ENCODE results near the gene GM2A.

DNA sequence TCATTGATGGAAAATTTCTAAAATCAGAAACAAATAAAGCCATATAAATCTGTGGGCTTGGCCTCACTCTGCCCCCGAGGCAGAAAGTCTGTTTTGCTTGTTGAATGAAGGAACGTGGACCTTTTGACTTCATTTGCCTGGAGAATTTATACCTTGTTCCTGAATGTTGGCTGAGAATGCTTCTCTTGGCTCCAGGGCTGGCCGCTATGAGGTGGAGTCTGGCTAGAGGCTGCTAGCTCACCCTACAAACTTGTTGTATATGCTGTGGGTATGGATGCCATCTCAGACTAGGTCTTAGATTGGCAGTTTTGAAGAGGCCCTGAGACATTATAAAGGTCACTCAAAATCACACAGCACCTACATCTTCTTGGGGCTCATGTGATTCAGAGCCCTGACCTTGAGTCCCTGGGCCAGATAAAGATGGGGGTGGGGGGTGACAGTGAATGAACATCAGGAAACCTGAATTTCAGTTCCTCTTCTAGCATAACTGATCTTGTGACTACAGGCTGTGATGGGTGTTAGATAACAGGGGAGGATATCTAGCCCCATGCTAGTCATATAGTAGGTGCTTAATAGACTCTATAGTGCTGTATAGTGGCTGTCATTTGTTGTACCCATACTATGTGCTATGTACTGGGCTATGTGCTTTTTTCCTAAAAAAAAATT lies 2.8 kb downstream of the GM2A start:
- TF ChIP-seq, protein P1, sequence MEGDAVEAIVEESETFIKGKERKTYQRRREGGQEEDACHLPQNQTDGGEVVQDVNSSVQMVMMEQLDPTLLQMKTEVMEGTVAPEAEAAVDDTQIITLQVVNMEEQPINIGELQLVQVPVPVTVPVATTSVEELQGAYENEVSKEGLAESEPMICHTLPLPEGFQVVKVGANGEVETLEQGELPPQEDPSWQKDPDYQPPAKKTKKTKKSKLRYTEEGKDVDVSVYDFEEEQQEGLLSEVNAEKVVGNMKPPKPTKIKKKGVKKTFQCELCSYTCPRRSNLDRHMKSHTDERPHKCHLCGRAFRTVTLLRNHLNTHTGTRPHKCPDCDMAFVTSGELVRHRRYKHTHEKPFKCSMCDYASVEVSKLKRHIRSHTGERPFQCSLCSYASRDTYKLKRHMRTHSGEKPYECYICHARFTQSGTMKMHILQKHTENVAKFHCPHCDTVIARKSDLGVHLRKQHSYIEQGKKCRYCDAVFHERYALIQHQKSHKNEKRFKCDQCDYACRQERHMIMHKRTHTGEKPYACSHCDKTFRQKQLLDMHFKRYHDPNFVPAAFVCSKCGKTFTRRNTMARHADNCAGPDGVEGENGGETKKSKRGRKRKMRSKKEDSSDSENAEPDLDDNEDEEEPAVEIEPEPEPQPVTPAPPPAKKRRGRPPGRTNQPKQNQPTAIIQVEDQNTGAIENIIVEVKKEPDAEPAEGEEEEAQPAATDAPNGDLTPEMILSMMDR (conservative IDR thresholded peaks at IDR 0.05; ENCODE audit: low read depth, low read length): no peak
- TF ChIP-seq EZH2 (IDR thresholded peaks at IDR 0.05; ENCODE audit: low read length, unreplicated experiment): no peak
